Activated CD4-positive, alpha-beta T cell treated with anti-CD3 and anti-CD28 coated beads, Interleukin-2, amount 50 U/mL, for 24 hours (primary cell): Measurements from ENCODE around the gene SHC1.

Source experiments
- DNase-seq, 2 donors: peaks; one replicate each; pipeline ENCODE4 v3.0.0-alpha.2; 2020; ENCODE audit warnings: low read depth in 1 of 2, low spot score in 1 of 2

Gene SHC1

DNA sequence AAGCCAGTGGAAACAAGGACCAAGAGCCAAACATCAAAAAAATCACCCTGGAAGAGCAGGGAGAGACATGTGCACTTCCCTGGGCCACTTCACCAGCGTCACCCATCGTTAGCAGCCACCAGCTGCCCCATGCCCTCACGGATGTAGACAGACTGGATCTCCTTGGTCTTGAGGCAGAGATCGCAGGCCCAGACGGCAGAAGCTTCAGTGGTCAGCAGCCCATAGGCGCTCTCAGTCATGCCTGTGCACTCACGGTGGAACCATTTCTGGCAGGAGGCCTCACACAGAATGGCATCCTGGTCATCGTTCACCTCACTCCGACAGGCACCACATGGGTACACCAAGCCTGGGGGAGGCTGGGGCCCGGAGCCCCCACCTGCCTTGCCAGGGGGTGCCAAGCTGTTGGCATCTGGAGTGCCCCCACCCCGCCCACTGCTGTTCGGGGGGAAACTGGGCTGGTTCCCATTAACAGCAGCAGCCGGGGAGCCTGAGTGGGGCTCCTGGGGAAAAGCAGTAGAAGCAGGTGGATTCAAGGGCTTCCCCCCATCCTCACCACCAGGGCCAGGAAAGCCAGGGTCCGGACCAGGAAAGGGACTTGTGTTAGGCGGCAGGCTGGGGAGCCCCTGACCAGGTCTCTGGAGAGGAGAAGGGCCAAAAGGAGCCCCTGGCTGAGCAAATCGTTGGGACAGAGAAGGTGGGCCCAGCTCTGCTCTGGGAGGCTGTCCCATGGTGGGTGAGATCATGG, 11.7 kb downstream of the SHC1 start:
- no peak for DNase-seq

DNA sequence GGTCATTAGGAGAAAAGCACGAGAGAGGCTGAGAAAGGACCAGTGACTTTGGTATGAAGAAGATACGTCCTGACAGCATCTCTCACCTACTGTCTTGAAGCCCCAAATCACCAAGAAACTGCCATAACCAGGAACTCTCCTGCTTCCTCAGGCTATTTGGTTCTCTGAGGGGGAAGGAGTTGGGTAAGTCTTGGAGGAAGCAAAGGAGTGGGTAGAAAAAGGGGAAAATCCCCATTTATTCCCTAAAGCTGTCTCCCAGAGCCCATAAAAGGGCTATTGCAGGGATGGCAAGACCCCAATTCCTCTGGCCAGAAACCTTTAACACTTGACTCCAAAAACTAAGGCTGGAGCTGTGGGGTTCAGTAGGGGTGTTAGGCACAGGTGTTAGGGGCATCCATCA, 12.5 kb downstream of the SHC1 start:
- no peak for DNase-seq

DNA sequence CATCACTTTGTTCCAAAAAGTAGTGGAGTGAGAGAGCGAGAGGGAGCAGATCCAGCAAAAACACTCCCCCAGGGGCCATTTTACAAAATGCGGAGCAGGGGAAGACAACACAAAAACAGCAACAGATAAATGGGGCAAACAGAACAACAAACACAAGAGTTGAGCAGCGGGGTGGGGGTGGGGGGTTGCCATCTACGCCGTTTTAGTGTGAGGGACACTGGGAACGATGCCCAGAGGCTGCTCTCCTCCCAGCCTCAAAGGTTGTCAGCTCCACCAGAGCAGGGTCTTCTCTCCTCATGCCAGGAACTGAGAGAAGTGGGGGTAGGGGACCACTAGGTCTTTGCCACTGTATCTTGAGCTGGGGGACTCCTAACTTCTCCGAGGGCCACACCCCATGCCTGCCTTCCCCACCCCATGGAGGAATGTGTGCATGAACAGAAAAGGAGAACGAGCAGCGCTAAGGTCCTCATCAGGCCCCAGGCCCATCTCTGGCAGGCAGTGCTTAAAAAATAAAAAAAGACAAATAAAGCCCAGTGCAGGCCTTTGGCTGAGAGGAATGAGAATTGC, 13.4 kb downstream of the SHC1 start:
- no peak for DNase-seq

DNA sequence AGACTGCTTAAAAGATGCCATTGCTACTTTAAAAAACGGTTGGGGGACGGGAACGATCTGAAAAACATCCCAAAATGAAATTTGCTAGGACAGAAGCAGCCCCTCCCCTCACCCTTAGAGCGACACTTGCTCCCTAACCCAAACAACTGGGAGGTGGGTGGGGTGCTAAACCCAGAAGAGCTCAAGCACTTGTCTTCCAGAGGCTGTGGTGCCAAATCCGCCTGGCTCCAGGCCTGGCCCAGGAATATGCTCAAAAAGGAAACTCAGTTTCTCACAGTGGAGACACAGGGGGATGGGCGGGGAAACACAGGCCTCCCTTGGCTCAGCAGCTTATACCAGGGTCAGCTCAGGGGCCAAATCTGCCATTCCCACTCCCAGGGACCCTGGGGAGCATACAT, 14.0 kb downstream of the SHC1 start:
- DNase-seq, result no peak

DNA sequence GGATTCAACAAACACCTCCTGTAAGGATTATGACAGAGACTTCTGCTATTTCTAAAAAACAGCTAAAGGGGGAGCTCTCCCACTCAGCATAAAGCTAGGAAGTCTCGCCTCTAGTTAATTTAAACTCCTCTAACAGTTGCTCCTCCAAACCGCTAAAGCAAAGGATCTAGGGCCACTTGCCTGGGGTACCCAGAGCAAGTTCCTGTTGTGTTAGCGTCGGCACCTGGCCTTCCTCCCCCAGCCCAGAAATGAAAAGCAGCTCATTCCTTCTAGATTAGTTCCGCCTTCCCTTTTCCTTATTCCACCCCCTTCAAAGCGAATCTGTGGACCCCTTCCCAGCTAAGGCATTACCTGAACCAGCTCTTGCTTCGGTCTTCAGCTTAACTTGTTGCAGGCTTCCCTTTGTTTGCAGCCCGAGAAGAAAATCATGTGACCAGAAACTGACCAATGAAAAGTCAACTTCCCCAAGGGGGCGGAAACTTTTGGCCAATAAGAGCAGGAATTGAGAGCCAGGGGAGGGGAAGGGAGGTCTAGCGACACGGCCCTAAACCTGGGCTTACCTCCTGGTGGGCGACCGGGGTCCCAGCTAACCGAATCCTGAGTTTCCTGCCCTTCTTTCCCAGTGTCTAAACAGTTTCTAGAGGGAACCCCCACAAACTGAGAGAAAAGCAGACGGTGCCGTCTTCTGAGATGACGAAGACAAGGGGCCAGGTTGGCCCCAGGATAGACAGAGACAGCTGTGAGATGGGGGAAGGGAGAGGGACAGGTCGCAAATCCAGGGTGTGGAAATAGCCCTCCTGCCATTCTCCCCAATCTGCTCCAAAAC, 14.6 kb downstream of the SHC1 start, which contains the start of gene PBXIP1:
Gene PBXIP1, minus strand, starts transcription at position 382 of the 826 bp plus-strand sequence. CDS start 2,378 bp downstream, outside the sequence.
- peak; percentile 52 to 76 for DNase-seq

DNA sequence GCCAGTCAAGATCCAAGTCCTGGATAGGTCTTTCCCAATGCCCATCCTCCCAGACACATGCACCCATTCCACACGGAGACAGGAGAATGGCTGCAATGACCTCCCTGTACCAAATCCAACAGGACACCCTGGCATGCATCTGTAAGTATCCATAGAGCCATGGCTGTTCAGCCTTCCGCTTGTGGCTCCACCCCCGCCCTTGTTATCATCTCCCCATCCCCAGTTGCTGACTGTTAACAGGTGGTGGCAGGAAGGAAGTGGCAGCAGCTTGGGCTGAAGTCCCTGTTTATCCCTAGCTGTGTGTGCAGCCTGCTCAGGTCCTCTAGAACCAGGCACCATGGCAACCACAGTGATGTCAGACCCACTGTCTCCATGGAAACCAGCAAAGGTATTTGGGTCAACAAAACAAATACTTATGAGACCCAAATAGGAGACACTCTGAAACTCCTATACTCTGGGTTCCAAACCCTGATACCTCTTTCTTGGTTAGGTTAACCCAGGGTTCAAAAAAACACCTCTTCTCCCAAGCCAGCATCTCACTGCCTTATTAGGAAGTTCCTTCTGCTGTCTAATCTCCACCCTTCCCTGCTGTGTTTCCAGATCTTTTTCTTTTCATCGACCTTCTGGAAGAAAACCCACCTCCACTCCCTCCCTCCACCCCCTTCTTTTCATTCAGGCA, 15.4 kb downstream of the SHC1 start:
- peak in 1 of 2 donors; percentile 74 for DNase-seq

DNA sequence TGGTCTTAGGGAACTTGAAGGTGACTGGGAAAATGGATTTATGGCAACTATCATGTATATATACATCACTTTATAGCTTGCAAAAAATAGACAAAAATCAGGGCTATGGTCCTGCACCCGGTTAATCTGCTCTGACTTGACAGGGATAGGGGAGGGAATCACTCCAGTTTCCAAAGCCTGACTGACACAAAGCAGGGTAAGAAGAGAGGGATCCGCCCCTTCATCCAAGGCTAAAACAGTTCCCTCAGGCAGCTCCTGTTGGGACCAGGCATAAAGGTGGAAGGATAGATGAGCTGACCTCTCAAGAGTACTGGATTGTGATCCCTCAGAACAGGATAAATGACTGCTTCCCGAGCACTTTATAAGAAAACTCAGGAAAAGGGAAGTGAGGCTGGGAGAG, 16.0 kb downstream of the SHC1 start:
- no peak for DNase-seq

DNA sequence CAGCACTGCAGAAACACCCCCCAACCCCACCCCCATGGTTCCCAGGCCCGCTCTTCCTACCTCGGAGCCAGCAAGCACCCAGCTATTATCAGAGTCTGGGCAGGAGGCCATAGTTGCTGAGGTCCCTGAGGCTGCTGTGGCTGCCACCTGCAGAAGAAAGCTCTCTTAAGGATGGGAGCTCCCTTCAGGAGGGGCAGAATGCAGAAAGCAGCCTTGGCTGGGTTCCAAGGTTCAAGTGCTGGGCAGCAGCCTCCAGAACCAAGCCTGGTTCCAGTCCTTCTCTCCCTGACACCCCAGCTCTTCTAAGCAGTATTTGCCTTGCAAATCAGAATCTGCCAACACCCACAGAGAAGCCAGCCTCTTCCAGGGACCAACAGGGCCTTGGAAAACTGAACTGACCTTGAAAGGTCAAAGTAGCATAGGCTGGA, 16.9 kb downstream of the SHC1 start:
- no peak for DNase-seq

DNA sequence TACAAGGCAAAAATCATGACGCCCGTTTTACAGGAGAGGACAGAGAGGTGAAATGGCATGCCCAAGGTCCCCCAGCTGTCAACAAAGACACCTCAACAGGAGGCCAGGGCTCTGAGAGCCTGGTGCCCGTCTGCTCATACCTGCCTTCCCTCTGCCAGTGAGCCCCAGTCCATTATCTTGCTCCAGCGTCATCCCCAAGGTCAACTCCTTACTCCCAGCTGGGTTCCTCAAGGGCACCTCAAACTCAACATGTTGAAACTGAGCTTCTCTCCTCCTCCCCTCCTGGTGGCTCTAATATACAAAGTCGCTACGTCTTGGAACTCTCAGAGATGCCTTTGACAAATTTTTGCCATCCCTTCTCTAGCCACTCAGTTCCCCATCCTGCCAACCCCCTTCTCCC, 17.9 kb downstream of the SHC1 start:
- DNase-seq, result no peak

DNA sequence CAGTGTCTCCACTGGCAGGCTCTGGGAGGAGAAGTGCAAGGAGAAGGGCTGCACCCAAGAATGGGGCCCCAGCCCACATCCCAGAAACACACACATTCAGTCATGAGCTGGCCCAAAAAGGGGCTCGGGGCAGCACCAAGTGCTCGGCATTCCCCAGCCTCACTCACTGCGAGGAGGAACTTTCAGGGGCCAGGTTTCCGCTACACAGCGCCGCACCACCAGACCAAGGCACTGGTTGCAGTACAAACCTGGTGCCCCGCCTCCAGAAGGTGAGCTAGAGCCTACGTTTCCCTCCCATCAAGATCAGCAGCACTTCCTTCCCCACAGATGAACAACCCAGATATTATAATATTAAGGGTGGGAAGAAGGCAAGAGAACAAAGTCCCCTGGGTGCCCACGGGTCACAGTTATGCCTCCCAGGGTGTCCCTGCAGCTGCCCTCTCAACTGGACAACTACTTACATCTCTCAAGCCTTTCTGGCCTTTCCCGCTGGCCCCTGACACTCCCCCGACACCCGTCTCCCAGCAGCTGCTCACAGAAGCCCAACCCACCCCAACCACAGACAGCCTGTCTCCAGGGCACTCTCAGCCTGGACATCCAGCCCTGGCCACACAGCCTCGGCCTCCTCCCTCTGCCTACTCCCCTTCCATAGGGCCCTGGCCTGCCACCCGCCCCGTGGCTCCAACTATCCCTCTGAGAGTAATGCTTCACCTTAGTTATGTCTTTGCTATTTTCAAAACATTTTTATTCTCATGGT, 18.5 kb downstream of the SHC1 start:
- peak in 1 of 2 donors; percentile 56 for DNase-seq

DNA sequence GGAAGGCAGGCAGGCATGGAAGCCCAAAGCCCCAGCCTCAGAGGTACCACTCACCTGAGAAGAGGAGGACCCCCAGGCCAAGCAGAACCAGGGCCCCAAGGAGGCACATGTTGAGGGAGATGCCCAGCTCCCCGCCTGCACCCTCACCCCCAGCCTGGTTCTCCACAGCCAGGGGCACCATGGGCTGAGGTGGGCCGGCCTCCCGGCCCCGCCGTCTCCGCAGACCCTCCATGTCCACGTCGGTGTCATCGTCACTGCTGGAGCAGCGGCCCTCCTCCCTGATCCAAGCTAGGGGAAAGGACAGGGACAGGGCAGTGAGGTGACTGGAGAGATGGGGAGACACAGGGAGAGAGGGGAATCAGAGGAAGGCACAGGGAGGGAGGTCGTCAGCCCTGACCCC, 22.5 kb downstream of the SHC1 start:
- DNase-seq, result no peak

DNA sequence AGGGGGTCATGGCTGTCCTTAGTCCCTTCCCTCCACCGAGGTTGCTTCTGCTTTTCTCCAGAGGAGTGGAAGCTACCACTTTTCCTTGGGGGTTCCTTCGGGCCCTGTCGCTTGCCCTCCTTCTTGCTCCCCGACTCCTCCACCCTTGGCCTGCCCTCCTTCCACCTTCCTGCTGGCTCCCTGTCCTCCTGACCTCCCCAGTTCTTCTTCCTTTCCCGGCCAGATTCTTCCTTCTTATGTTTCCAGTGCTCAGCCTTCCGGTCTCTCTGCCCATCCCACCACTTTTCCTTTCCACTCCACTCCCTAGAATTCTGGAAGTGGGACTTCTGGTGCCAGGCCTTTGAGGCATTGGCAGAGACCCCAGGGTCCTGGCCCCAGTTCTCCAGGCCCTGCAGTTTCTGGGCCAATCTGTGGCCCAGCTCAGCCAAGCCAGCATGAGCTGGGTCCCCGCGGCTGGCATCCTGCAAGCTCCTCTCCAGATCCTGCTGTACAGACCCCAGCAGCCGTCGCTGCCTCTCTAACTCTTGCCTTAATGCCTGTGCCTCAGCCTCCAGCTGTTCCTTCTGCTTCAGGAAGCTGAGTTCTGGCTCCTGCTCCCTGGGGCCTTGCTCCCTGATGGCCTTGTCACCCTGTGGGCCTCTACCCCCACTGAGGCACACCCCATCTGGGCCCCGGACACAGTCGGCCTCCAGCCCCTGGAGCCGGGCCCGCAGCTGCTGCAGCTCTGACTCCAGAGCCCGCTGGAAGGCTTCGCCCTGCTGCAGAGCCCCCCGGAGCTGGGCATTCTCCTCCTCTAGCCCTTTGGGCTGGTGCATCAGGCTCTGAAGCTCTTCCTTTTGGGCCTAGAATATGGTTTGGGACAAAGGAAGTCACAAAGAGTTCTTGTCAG, 24.3 kb downstream of the SHC1 start:
- no peak for DNase-seq

DNA sequence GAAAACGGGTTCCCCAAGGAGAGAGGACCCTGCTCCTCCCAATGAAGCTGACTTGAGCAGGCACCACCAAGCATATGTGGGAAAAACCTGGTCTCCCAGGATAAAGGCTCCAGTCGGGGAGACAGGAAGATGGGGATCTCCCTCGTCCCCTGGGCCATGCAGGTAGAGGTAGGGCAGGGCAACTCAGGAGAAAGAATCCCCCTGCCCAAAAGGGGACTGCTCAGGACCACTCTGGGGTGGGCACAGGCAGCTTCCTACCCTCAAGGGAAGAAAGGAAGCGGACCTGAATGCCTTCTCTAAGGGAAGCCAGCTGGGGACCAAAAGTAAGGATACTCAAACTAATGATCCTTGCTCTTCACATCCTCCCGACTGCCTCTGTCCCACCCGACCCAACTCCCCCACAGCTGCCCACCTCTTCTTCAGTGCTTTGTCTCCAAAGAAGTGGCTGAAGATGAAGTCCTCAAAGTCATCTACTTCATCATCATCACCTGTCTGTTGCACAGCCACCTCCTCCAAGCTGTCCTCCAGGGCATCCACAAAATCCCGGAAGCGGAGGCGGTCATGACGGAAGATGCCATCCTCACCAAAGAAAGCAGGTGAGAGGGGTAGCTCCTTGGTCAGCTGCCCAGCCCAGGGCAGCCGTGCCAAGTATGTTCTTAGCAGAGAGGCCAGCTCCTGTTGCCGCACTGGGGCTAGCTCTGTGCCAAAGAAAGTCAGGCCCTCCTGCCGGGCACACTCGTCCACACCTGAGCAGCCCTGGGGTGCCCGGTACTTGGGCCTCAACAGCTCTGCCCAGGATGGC, 25.2 kb downstream of the SHC1 start:
- DNase-seq, result no peak

DNA sequence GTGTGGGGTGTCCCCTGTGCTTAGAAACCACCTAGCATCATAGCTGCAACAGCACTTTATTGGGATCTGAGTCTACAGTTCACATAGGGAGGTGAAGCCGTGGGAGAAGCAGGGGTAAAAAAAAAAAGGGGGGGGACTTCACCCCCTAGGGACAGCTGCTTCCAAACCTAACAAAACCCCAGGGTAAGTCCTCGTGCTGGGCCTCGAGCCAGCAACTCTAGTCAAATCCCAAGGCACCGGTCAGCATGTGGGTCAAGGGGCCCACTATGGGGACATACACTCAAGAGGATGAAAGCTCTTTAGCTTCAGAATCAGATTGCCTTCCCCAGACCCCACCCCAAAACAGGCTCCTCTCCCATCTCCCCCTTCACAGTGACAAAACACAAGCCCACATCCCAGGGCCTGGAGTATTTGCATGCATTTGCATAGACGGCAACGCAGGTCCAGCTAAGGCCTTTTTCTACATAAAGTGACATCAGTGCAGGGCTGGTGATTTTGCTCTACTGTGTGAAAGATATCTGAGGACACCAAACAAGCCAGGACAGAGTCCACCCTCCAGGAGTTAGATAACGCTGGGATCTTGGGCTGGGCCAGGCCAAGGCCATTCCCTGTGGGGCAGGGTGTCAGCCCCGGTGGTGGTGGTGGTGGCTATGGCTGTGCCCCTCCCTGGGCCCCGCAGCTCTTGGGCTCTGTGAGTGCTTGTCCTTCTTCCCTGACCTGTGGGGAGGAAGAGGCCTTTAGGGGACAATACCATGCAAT, 26.0 kb downstream of the SHC1 start:
- DNase-seq, result no peak

DNA sequence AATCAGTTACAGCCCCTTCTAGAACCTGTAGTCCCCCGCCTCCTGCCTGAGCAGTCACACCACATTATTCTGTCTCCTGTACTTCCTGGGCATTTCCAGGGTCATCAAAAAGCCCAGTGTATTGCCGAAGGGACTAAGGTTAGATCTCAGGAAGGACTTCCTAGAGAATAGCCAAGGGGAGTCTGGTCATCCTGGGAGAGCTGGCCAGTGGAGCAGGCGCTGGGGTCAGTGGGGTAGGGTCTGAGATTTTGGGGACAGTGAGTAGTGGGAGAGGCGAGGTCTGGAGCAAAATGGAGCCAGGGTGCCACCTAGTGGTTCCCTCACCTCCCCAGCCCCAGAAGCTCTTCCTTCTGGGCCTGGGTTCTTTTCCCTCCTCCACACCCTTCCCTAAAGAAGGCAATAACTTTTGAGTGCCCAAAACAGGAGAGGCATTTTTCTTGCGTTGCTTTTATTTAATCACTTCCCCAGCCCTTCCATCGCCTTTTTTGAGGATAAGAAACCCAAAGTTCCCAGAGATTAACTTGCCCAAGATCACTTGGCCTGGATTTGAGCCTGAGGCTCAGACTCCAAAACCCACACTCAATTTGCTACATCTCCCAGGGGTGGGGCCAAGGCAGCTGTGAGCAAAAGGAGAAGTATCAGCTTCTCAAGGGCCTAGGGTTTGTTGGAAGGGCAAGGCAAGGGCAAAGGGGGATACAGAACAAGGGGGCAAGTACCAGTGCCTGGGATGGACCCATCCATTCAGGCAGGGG, 26.7 kb downstream of the SHC1 start:
- no peak for DNase-seq

DNA sequence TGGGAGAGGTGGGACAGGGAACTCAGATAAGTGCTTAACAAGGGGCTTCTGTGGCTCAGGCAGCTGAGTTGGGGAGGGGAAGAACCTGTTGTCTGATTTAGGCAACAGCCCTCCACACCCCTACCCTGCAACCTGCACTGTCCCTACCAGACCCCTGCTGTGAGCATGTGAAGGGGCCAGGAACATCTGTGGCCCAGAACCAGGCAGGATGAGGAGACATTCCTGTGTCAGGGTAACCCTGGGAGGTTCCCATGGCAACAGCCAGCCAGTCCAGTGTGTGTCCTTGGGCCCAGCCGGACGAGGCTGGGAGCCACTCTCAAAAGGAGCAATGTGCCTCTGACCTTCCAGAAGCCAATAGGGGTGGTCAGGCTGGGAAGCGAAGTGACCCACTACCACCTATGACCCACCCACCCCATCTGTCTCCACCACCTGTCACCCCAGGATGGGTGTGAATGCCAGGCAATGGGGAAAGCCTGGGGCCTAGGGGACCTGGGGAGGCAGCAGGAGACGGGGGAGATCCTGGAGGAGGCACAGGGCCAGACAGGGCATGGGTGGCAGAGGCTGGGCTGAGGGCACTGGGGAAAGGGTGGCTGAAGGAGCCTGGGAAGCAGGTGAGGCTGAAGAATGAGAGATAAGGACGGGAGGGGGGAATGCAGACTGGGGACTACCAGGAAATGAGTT, 29.1 kb downstream of the SHC1 start:
- DNase-seq, result no peak

DNA sequence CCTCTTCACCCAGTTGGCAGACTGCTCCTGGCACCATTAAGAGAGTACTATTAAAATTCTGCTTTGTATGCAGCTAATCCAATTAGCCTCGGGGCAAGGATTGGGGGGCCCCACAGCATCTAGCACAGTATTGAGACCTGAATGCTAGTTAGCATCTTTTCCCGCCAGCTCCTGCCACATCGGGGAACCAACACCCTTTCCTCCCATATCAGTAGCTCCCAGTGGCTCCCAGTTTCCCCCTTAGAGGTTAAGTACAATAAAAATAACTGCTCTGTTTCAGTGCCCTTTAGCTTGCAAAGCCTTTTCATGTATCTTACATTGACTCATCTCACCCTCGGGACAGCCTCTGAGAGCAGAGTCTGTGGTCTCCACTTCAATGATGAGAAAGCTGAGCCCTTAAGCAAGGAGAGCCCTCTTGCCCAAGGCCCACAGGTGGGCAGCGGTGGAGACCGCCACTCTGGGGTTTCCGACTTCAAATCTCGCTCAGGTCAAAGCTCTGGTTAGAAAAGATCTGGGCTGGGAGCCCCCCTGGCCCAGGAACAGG, 29.8 kb downstream of the SHC1 start:
- DNase-seq, result no peak
